Keratinocyte (primary cell): ENCODE measurements around the gene NKX6-1. TPM values are rescaled to one million over a fixed set of nuclear protein-coding genes. Genes with fewer than 3 reads are reported as not detected.

ENCODE experiments used
- DNase-seq: peaks from one replicate; pipeline ENCODE4 v3.0.0-alpha.2; 2011; ENCODE audit warnings: low read depth, missing footprints, low spot score
- FAIRE-seq: peaks from 2 replicates; lab custom pipeline; 2011; peaks lifted over from hg19 to GRCh38; lab: Jason Lieb, UNC
- H2AFZ ChIP-seq: 2 replicates; pipeline ENCODE4 v1.6.0; 2012; ENCODE audit warnings: low read length, control low read depth, inconsistent platforms; ENCODE audit not compliant: control insufficient read depth
- H3K27ac ChIP-seq: 2 replicates; pipeline ENCODE4 v1.5.1; 2011; ENCODE audit warnings: low read length; ENCODE audit not compliant: control insufficient read depth, insufficient read depth
- H3K27me3 ChIP-seq: 3 replicates; pipeline ENCODE4 v1.6.0; 2011; ENCODE audit warnings: low read length; ENCODE audit not compliant: control insufficient read depth, insufficient read depth; ENCODE audit errors: extremely low read depth
- H3K36me3 ChIP-seq, 2 experiments: 2 replicates in 1 of 2; 3 replicates in 1 of 2; pipeline ENCODE4 v1.5.1; 2011; ENCODE audit warnings: low read length in 2 of 2, mild to moderate bottlenecking in 1 of 2; ENCODE audit not compliant: control insufficient read depth in 2 of 2, insufficient read depth in 2 of 2; ENCODE audit errors: extremely low read depth in 1 of 2
- H3K4me1 ChIP-seq: 3 replicates; pipeline ENCODE4 v1.5.1; 2011; ENCODE audit warnings: low read length; ENCODE audit not compliant: control insufficient read depth, insufficient read depth; ENCODE audit errors: extremely low read depth
- H3K4me2 ChIP-seq: 3 replicates; pipeline ENCODE4 v1.6.0; 2011; ENCODE audit warnings: low read depth, low read length; ENCODE audit not compliant: control insufficient read depth, insufficient read depth; ENCODE audit errors: extremely low read depth
- H3K4me3 ChIP-seq, 3 experiments: fragments of 200-600 bp in 1 of 3; sonication (generic) in 1 of 3; 2 replicates in 2 of 3; 3 replicates in 1 of 3; pipeline ENCODE4 v1.5.1; 2011 to 2016; ENCODE audit warnings: low read length in 3 of 3, mild to moderate bottlenecking in 3 of 3, control low read depth in 2 of 3, inconsistent platforms in 1 of 3, low read depth in 1 of 3, mixed read lengths in 1 of 3, mixed run types in 1 of 3, moderate library complexity in 1 of 3; ENCODE audit not compliant: control insufficient read depth in 2 of 3, insufficient read depth in 2 of 3; ENCODE audit errors: extremely low read depth in 1 of 3
- H3K79me2 ChIP-seq: 2 replicates; pipeline ENCODE4 v1.6.0; 2012; ENCODE audit warnings: low read length; ENCODE audit not compliant: control insufficient read depth, insufficient read depth
- H3K9ac ChIP-seq: 3 replicates; pipeline ENCODE4 v1.6.0; 2011; ENCODE audit warnings: low read length; ENCODE audit not compliant: control insufficient read depth, insufficient read depth; ENCODE audit errors: extremely low read depth
- H3K9me1 ChIP-seq: 3 replicates; pipeline ENCODE4 v1.6.0; 2011; ENCODE audit warnings: low read length; ENCODE audit not compliant: control insufficient read depth, insufficient read depth; ENCODE audit errors: extremely low read depth
- H3K9me3 ChIP-seq: 2 replicates; pipeline ENCODE4 v1.5.1; 2012; ENCODE audit warnings: low read depth, low read length; ENCODE audit not compliant: control insufficient read depth
- H4K20me1 ChIP-seq: 3 replicates; pipeline ENCODE4 v1.6.0; 2011; ENCODE audit warnings: low read length; ENCODE audit not compliant: control insufficient read depth, insufficient read depth; ENCODE audit errors: extremely low read depth
- EZH2 ChIP-seq: IDR thresholded peaks from one replicate; pipeline ENCODE4 v1.6.1; 2012; ENCODE audit warnings: inconsistent platforms, mild to moderate bottlenecking, low read length, moderate library complexity
- dilution Hi-C: fragments of 300-500 bp; cut with MboI; formaldehyde crosslinking; loops from one replicate; pipeline ENCODE4 v1.7.0; 2020; ENCODE audit warnings: low sequenced_read_pairs; ENCODE audit not compliant: extremely low pct_ligation_motif_present
- polyA plus RNA-seq, 5 experiments: library from polyadenylated mRNA; depleted of rRNA in 3 of 5; stranded (reverse) in 3 of 5; stranded (forward) in 1 of 5; unstranded in 1 of 5; fragments of >200 nt; gene quantifications; 1 replicate in 1 of 5; 2 replicates in 3 of 5; 3 replicates in 1 of 5; pipeline versions ENCODE4 v1.2.1 to v1.2.3, GENCODE V29; 2011 to 2012; ENCODE audit warnings: missing spikeins in 2 of 5, low read depth in 1 of 5, low replicate concordance in 1 of 5
- TF ChIP-seq, protein P1 (sequence below), 3 experiments: IDR thresholded peaks in 1 of 3; conservative IDR thresholded peaks in 1 of 3; optimal IDR thresholded peaks in 1 of 3; 2 replicates in 2 of 3; 3 replicates in 1 of 3; pipeline versions ENCODE3 to v1.5.1; 2011; ENCODE audit warnings: low read length in 3 of 3, mild to moderate bottlenecking in 3 of 3, moderate library complexity in 2 of 3, control low read depth in 1 of 3, inconsistent platforms in 1 of 3; ENCODE audit not compliant: insufficient read depth in 2 of 3; ENCODE audit errors: extremely low read depth in 1 of 3

Gene NKX6-1
- polyA plus RNA-seq, 1 donor (not counting 4 experiments of a cell fraction or from before 2014, with no cell fraction given): not detected

DNA sequence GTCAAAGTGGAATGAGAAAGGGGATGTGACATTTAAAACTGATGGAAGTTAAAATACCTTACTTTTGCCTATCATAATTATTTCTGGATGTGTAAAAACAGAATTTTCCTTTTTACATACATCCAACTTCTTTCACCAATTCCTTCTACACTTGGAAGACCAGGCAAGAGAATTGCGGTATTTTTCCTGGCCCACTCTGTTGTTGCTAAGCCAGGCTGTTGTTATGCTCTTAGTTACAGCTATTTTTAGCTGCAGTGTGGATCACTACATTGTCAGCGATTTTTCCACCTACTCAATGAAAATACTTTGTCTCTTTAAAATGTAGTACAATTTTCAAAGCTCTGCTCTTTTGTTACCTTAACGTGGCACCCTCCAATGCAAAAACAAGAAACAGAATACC, 43.4 kb downstream of the NKX6-1 start:
- H3K27ac ChIP-seq: no peak overlapping the region
- H3K4me3 ChIP-seq: no peak overlapping the region
- no peak for DNase-seq
- H2AFZ ChIP-seq: no peak overlapping the region
- no peaks in the 10 kb centered on the region for H3K9me1 ChIP-seq
- dilution Hi-C loops: no loop called here
- no peaks in the 10 kb centered on the region for H3K4me1 ChIP-seq
- H3K27me3 ChIP-seq: no peaks in the 10 kb centered on the region
- no peak overlapping the region for H3K4me2 ChIP-seq
- no peaks in the 10 kb centered on the region for H3K79me2 ChIP-seq
- H3K36me3 ChIP-seq: no peaks in the 10 kb centered on the region
- H3K9me3 ChIP-seq: no peaks in the 10 kb centered on the region
- H4K20me1 ChIP-seq: no peaks in the 10 kb centered on the region
- no peak for FAIRE-seq
- no peak overlapping the region for H3K9ac ChIP-seq
- no peak for TF ChIP-seq EZH2
- TF ChIP-seq, protein P1, sequence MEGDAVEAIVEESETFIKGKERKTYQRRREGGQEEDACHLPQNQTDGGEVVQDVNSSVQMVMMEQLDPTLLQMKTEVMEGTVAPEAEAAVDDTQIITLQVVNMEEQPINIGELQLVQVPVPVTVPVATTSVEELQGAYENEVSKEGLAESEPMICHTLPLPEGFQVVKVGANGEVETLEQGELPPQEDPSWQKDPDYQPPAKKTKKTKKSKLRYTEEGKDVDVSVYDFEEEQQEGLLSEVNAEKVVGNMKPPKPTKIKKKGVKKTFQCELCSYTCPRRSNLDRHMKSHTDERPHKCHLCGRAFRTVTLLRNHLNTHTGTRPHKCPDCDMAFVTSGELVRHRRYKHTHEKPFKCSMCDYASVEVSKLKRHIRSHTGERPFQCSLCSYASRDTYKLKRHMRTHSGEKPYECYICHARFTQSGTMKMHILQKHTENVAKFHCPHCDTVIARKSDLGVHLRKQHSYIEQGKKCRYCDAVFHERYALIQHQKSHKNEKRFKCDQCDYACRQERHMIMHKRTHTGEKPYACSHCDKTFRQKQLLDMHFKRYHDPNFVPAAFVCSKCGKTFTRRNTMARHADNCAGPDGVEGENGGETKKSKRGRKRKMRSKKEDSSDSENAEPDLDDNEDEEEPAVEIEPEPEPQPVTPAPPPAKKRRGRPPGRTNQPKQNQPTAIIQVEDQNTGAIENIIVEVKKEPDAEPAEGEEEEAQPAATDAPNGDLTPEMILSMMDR (optimal IDR thresholded peaks at IDR 0.05 in 1 of 3, IDR thresholded peaks at IDR 0.05 in 1 of 3, conservative IDR thresholded peaks at IDR 0.05 in 1 of 3; ENCODE audit: extremely low read depth in 1 of 3, insufficient read depth in 2 of 3, low read length in 3 of 3): no peak

GRCh38 chr4:84451546-84451945, 47.5 kb downstream of the NKX6-1 start:
- H3K27me3 ChIP-seq: no peaks in the 10 kb centered on the region
- DNase-seq (no peak), FAIRE-seq (no peak)
- no peaks in the 10 kb centered on the region for H3K79me2 ChIP-seq
- dilution Hi-C loops: no loop called here
- H3K4me2 ChIP-seq: no peak overlapping the region
- no peak overlapping the region for H3K27ac ChIP-seq
- no peak overlapping the region for H2AFZ ChIP-seq
- H3K4me1 ChIP-seq: no peaks in the 10 kb centered on the region
- no peak overlapping the region for H3K9ac ChIP-seq
- H3K36me3 ChIP-seq: no peaks in the 10 kb centered on the region
- no peaks in the 10 kb centered on the region for H3K9me3 ChIP-seq
- H3K9me1 ChIP-seq: no peaks in the 10 kb centered on the region
- H4K20me1 ChIP-seq: no peaks in the 10 kb centered on the region
- TF ChIP-seq, protein P1 (optimal IDR thresholded peaks at IDR 0.05 in 1 of 3, IDR thresholded peaks at IDR 0.05 in 1 of 3, conservative IDR thresholded peaks at IDR 0.05 in 1 of 3; ENCODE audit: extremely low read depth in 1 of 3, insufficient read depth in 2 of 3, low read length in 3 of 3): peak in 2 of 3 experiments; percentile 32 to 51
- TF ChIP-seq EZH2: no peak
- H3K4me3 ChIP-seq: no peak overlapping the region
